GM18511 (cell line): ENCODE measurements around the gene CDON.
"Not testable (repeated sequence)": the region's sequence is repeated elsewhere in the genome, so short reads cannot be mapped to it uniquely, and the experiment has no call there.

Source experiments
- ATAC-seq: cut with Tn5 transposase; IDR thresholded peaks from one replicate; pipeline ENCODE4 v1.9.1; 2021; ENCODE audit warnings: mild to moderate bottlenecking, moderate library complexity; ENCODE audit not compliant: unreplicated experiment

Gene CDON

GRCh38 chr11:126051117-126051516, 11.5 kb downstream of the CDON start:
- ATAC-seq: no peak

GRCh38 chr11:126049159-126049558, 13.5 kb downstream of the CDON start:
- ATAC-seq: no peak

GRCh38 chr11:126048197-126048596, 14.5 kb downstream of the CDON start:
- ATAC-seq: no peak

GRCh38 chr11:126046570-126047195, 16.0 kb downstream of the CDON start:
- ATAC-seq: no peak

- no peak for ATAC-seq
These were observed 23.0 kb downstream of the CDON start for GRCh38 chr11:126039485-126040271.

- ATAC-seq: no peak
These were observed 26.9 kb downstream of the CDON start for GRCh38 chr11:126035718-126036117.

- no peak for ATAC-seq
These were observed 27.7 kb downstream of the CDON start for GRCh38 chr11:126034933-126035425.

- no peak for ATAC-seq
These were observed 28.4 kb downstream of the CDON start for GRCh38 chr11:126034039-126034932.

- no peak for ATAC-seq
These were observed 30.3 kb downstream of the CDON start for GRCh38 chr11:126032375-126032774.

- ATAC-seq: no peak
These were observed 32.9 kb downstream of the CDON start for GRCh38 chr11:126029805-126030204.

GRCh38 chr11:126029237-126029636, 33.4 kb downstream of the CDON start:
- no peak for ATAC-seq

GRCh38 chr11:126028534-126028933, 34.1 kb downstream of the CDON start:
- not testable (repeated sequence) for ATAC-seq

- ATAC-seq: no peak
These were observed 36.1 kb downstream of the CDON start for GRCh38 chr11:126026579-126026978.

GRCh38 chr11:126025822-126026221, 36.8 kb downstream of the CDON start:
- ATAC-seq: no peak

- no peak for ATAC-seq
These were observed 38.5 kb downstream of the CDON start for GRCh38 chr11:126024123-126024522.

- no peak for ATAC-seq
These were observed 49.8 kb downstream of the CDON start for GRCh38 chr11:126012852-126013251.

- no peak for ATAC-seq
These were observed 50.9 kb downstream of the CDON start for GRCh38 chr11:126011754-126012153.

- ATAC-seq: no peak
These were observed 51.4 kb downstream of the CDON start for GRCh38 chr11:126011265-126011664.

- no peak for ATAC-seq
These were observed 53.7 kb downstream of the CDON start for GRCh38 chr11:126008956-126009355.

- no peak for ATAC-seq
These were observed 55.4 kb downstream of the CDON start for GRCh38 chr11:126007238-126007637.

- no peak for ATAC-seq
These were observed 56.6 kb downstream of the CDON start for GRCh38 chr11:126006068-126006467.
